KMS-11 (cell line): ENCODE data around the gene ASMTL.
"Not testable (repeated sequence)": the region's sequence is repeated elsewhere in the genome, so short reads cannot be mapped to it uniquely, and the experiment has no call there.

Source experiments
- H2AFZ ChIP-seq: fragments of 200-600 bp; sonication (generic); 2 replicates; pipeline ENCODE4 v1.6.1; 2016; ENCODE audit warnings: antibody characterized with exemption, mixed run types, low read depth
- H3K27ac ChIP-seq: fragments of 200-600 bp; sonication (generic); 2 replicates; pipeline ENCODE4 v1.6.1; 2016; ENCODE audit warnings: mild to moderate bottlenecking, mixed run types
- H3K27me3 ChIP-seq: fragments of 200-600 bp; sonication (generic); 2 replicates; pipeline ENCODE4 v1.6.1; 2017; ENCODE audit warnings: mild to moderate bottlenecking, low read depth, mixed run types, moderate library complexity; ENCODE audit not compliant: insufficient read depth
- H3K36me3 ChIP-seq: fragments of 200-600 bp; sonication (generic); 2 replicates; pipeline ENCODE4 v1.6.1; 2017; ENCODE audit warnings: mild to moderate bottlenecking, mixed run types; ENCODE audit not compliant: insufficient read depth
- H3K4me1 ChIP-seq: fragments of 200-600 bp; sonication (generic); 2 replicates; pipeline ENCODE4 v1.6.1; 2016; ENCODE audit warnings: mild to moderate bottlenecking, low read depth, mixed run types; ENCODE audit not compliant: poor library complexity, severe bottlenecking
- H3K4me2 ChIP-seq: fragments of 200-600 bp; sonication (generic); 2 replicates; pipeline ENCODE4 v1.7.0; 2016; ENCODE audit warnings: mild to moderate bottlenecking, mixed run types
- H3K4me3 ChIP-seq: fragments of 200-600 bp; sonication (generic); IDR thresholded peaks from 2 replicates; pipeline ENCODE4 v1.6.1; 2017; ENCODE audit warnings: low read depth, low read length, mixed read lengths; ENCODE audit not compliant: insufficient read depth
- H3K79me2 ChIP-seq: fragments of 200-600 bp; sonication (generic); 2 replicates; pipeline ENCODE4 v1.6.1; 2016; ENCODE audit warnings: low read depth, mixed run types; ENCODE audit not compliant: insufficient read depth
- H3K9ac ChIP-seq: fragments of 200-600 bp; sonication (generic); 2 replicates; pipeline ENCODE4 v1.6.1; 2016; ENCODE audit warnings: mild to moderate bottlenecking, mixed run types
- H4K20me1 ChIP-seq: fragments of 200-600 bp; sonication (generic); 2 replicates; pipeline ENCODE4 v1.6.1; 2016; ENCODE audit warnings: mild to moderate bottlenecking, mixed run types; ENCODE audit not compliant: insufficient read depth
- TF ChIP-seq, protein P1 (sequence below): fragments of 200-600 bp; sonication (generic); conservative IDR thresholded peaks from 2 replicates; pipeline ENCODE4 v1.6.1; 2017; ENCODE audit warnings: low read depth, mild to moderate bottlenecking, antibody characterized with exemption, low read length, moderate library complexity, mixed read lengths

Gene ASMTL

DNA sequence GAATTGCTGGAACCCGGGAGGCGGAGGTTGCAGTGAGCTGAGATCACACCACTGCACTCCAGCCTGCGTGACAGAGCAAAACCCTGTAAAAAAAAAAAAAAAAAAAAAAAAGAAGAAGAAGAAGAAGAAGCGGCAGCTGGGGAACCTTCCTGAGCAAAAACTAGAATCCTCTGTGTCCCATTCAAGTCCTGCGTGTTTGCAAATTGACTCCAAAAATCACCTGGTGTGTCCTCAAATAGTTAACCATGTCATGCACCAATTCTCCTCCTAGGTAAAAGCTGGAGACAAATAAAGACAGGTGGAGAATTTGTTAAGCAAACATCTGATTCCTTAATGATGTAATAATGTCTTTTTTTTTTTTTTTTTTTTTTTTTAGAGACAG lies 31.9 kb upstream of the ASMTL start:
- H3K79me2 ChIP-seq, result peaks cover 58% of the 10 kb centered on the region
- H3K4me3 ChIP-seq, result no peak overlapping the region
- TF ChIP-seq, protein P1, sequence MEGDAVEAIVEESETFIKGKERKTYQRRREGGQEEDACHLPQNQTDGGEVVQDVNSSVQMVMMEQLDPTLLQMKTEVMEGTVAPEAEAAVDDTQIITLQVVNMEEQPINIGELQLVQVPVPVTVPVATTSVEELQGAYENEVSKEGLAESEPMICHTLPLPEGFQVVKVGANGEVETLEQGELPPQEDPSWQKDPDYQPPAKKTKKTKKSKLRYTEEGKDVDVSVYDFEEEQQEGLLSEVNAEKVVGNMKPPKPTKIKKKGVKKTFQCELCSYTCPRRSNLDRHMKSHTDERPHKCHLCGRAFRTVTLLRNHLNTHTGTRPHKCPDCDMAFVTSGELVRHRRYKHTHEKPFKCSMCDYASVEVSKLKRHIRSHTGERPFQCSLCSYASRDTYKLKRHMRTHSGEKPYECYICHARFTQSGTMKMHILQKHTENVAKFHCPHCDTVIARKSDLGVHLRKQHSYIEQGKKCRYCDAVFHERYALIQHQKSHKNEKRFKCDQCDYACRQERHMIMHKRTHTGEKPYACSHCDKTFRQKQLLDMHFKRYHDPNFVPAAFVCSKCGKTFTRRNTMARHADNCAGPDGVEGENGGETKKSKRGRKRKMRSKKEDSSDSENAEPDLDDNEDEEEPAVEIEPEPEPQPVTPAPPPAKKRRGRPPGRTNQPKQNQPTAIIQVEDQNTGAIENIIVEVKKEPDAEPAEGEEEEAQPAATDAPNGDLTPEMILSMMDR, result no peak
- H3K27ac ChIP-seq, result no peak overlapping the region
- no peaks in the 10 kb centered on the region for H3K27me3 ChIP-seq
- H4K20me1 ChIP-seq, result no peaks in the 10 kb centered on the region
- no peak overlapping the region for H2AFZ ChIP-seq
- peaks cover 46% of the 10 kb centered on the region for H3K4me1 ChIP-seq
- H3K4me2 ChIP-seq, result no peak overlapping the region
- H3K9ac ChIP-seq, result no peak overlapping the region
- no peaks in the 10 kb centered on the region for H3K36me3 ChIP-seq

DNA sequence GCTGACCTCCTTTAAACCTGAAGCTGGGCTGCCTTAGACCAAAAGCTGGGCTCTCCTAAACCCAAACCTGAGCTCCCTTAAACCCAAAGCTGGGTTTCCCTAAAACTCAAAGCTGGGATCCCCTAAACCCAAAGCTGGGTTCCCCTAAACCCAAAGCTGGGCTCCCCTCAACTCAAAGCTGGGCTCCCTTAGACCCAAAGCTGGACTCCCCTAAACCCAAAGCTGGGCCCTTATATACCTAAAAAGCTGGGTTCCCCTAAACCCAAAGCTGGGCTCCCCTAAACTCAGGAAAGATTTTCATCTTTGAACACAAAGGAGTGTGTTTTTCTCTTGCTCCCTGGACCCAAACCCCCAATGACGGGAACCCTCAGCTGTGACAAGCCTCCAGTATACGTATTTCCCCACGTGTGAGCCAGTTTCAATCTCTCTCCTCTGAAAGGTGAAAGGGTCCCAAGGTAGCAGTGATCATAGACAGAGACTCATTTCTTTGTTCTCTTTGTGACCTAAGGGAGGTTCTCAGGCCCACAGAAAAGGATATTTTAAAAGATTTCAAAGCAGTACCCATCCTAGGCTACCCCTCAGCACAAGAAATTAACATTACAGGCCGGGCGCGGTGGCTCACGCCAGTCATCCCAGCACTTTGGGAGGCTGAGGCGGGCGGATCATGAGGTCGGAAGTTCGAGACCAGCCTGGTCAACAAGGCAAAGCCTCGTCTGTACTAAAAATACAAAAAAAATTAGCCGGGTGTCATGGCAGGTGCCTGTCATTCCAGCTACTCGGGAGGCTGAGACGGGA lies 31.3 kb upstream of the ASMTL start:
- H3K27ac ChIP-seq, result peak overlapping the region; percentile 59
- no peaks in the 10 kb centered on the region for H4K20me1 ChIP-seq
- H3K79me2 ChIP-seq, result peaks cover 62% of the 10 kb centered on the region
- TF ChIP-seq, protein P1, result no peak
- no peak overlapping the region for H3K4me3 ChIP-seq
- H2AFZ ChIP-seq, result no peak overlapping the region
- peaks cover 52% of the 10 kb centered on the region for H3K4me1 ChIP-seq
- no peak overlapping the region; the same call in 1 of the 2 replicates for H3K9ac ChIP-seq
- H3K4me2 ChIP-seq, result peak overlapping the region; percentile 11; the same call in 1 of the 2 replicates
- H3K36me3 ChIP-seq, result no peaks in the 10 kb centered on the region
- no peaks in the 10 kb centered on the region for H3K27me3 ChIP-seq

DNA sequence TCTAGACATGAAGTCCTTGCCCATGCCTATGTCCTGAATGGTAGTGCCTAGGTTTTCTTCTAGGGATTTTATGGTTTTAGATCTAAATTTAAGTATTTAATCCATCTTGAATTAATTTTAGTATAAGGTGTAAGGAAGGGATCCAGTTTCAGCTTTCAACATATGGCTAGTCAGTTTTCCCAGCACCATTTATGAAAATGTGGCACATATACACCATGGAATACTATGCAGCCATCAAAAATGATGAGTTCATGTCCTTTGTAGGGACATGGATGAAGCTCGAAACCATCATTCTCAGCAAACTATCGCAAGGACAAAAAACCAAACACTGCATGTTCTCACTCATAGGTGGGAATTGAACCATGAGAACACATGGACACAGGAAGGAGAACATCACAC lies 29.8 kb upstream of the ASMTL start:
- Histone ChIP-seq H3K4me2 (peak overlapping the region; percentile 70), H3K79me2 (peaks cover 59% of the 10 kb centered on the region; the same call in 1 of the 2 replicates), H3K27ac (peak overlapping the region; percentile 85), H3K4me1 (peaks cover 56% of the 10 kb centered on the region), H3K9ac (peak overlapping the region; percentile 53; the same call in 1 of the 2 replicates)
- not testable (repeated sequence) for H4K20me1 ChIP-seq, H3K36me3 ChIP-seq, H2AFZ ChIP-seq, H3K4me3 ChIP-seq, H3K27me3 ChIP-seq

DNA sequence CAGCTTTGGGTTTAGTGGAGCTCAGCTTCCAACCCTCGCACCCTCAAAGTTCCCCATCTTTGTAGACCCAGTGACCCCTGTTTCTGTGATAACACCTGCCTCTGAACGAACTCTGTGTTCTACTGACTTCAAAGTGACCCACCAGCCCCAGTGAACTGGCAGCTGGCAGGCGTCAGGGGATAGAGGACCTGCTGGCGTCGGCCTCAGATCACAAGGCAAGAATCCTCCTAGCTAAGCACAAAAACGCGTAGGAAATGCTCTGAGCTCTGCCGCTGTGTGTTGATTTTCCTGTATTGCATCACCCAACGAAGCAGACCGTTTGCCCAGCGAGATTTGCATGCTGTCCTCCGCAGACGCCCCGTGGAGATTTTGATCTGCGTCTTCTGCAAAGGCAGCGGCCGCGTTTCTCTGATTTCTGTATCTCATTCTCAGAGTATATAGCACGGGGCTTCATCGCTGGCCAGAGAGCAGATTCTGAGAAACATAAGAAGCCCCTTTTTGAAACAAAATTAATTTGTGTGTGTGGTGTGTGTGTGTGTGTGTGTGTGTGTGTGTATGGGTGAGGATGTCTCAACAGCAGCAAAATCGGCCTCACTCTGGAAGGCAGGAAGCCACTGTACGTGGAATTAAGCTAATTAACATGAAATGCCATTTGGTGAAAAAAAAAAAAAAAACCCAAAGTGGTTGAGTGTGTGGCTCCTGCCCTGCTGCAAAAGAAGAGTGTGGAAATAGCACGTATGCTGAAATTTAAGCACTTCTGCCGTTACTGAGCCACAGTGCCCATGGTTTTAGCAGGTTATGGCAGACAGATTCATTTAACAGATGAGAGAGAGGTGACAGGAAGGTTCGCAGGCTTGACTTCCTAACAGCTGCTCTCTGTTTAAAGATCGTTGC lies 29.2 kb upstream of the ASMTL start:
- H3K79me2 ChIP-seq, result peaks cover 59% of the 10 kb centered on the region; the same call in 1 of the 2 replicates
- H4K20me1 ChIP-seq, result no peaks in the 10 kb centered on the region
- H3K36me3 ChIP-seq, result no peaks in the 10 kb centered on the region
- no peak overlapping the region for H2AFZ ChIP-seq
- H3K4me1 ChIP-seq, result peaks cover 56% of the 10 kb centered on the region
- TF ChIP-seq, protein P1, result no peak
- no peaks in the 10 kb centered on the region for H3K27me3 ChIP-seq
- H3K4me3 ChIP-seq, result no peak overlapping the region
- peak overlapping the region; percentile 53; the same call in 1 of the 2 replicates for H3K9ac ChIP-seq
- peak overlapping the region; percentile 85 for H3K27ac ChIP-seq
- H3K4me2 ChIP-seq, result peak overlapping the region; percentile 70
